OCI-LY1 (cell line): ENCODE measurements around the gene NUS1.
A peak's percentile ranks its signal among the peaks of the same experiment; 100 is the strongest.
"Not testable (repeated sequence)": the region's sequence is repeated elsewhere in the genome, so short reads cannot be mapped to it uniquely, and the experiment has no call there.

Experiments used
- H2AFZ ChIP-seq: fragments of 200-600 bp; sonication (generic), shearing (Covaris generic); 2 replicates; pipeline ENCODE4 v1.6.0; 2014; ENCODE audit warnings: antibody characterized with exemption, mild to moderate bottlenecking, low read length
- H3F3A ChIP-seq: fragments of 200-600 bp; sonication (generic), shearing (Covaris generic); 2 replicates; pipeline ENCODE4 v1.6.0; 2014; ENCODE audit warnings: mild to moderate bottlenecking, antibody characterized with exemption, low read length, moderate library complexity; ENCODE audit not compliant: insufficient read depth
- H3K27ac ChIP-seq: fragments of 200-600 bp; sonication (generic); 2 replicates; pipeline ENCODE4 v1.5.1; 2014; ENCODE audit warnings: low read length, mixed run types, mild to moderate bottlenecking, low read depth; ENCODE audit not compliant: poor library complexity, severe bottlenecking
- H3K27me3 ChIP-seq: fragments of 200-600 bp; sonication (generic); 2 replicates; pipeline ENCODE4 v1.6.0; 2014; ENCODE audit warnings: antibody characterized with exemption, mild to moderate bottlenecking, low read length, moderate library complexity; ENCODE audit not compliant: insufficient read depth
- H3K36me3 ChIP-seq: fragments of 200-600 bp; sonication (generic); 2 replicates; pipeline ENCODE4 v1.6.1; 2014; ENCODE audit warnings: mild to moderate bottlenecking, antibody characterized with exemption, low read length, moderate library complexity, mixed read lengths; ENCODE audit not compliant: insufficient read depth
- H3K4me1 ChIP-seq: fragments of 200-600 bp; sonication (generic); 2 replicates; pipeline ENCODE4 v1.5.1; 2014; ENCODE audit warnings: mild to moderate bottlenecking, low read length, moderate library complexity; ENCODE audit not compliant: insufficient read depth, severe bottlenecking
- H3K4me2 ChIP-seq: fragments of 200-600 bp; sonication (generic), shearing (Covaris generic); 2 replicates; pipeline ENCODE4 v1.6.1; 2014; ENCODE audit warnings: low read length
- H3K4me3 ChIP-seq: fragments of 200-600 bp; sonication (generic); 2 replicates; pipeline ENCODE4 v1.5.1; 2014; ENCODE audit warnings: low read length, low read depth, mild to moderate bottlenecking, mixed read lengths; ENCODE audit not compliant: poor library complexity, severe bottlenecking
- H3K79me2 ChIP-seq: fragments of 200-600 bp; shearing (Covaris generic); 2 replicates; pipeline ENCODE4 v1.6.1; 2016; ENCODE audit warnings: mixed run types, low read length, mixed read lengths; ENCODE audit not compliant: insufficient read depth
- H3K9ac ChIP-seq: fragments of 200-600 bp; sonication (generic), shearing (Covaris generic); 2 replicates; pipeline ENCODE4 v1.6.1; 2014; ENCODE audit warnings: mild to moderate bottlenecking, low read length, mixed read lengths
- H3K9me2 ChIP-seq: fragments of 200-600 bp; sonication (generic), shearing (Covaris generic); 2 replicates; pipeline ENCODE4 v1.6.1; 2014; ENCODE audit warnings: low read depth, mild to moderate bottlenecking, low read length, mixed read lengths
- H3K9me3 ChIP-seq: fragments of 200-600 bp; shearing (Covaris generic); 2 replicates; pipeline ENCODE4 v1.6.1; 2014; ENCODE audit warnings: low read length, mixed read lengths
- H4K20me1 ChIP-seq: fragments of 200-600 bp; sonication (generic), shearing (Covaris generic); 2 replicates; pipeline ENCODE4 v1.6.0; 2016; ENCODE audit warnings: mild to moderate bottlenecking, low read length; ENCODE audit not compliant: insufficient read depth
- EZH2 ChIP-seq: fragments of 200-600 bp; sonication (generic), shearing (Covaris generic); IDR thresholded peaks from 2 replicates; pipeline ENCODE4 v1.8.0; 2017; ENCODE audit warnings: borderline replicate concordance, mixed run types, mild to moderate bottlenecking, antibody characterized with exemption, low read length, moderate library complexity, mixed read lengths
- TF ChIP-seq, protein P1 (sequence below): fragments of 200-600 bp; sonication (generic), shearing (Covaris generic); IDR thresholded peaks from 2 replicates; pipeline ENCODE4 v1.5.1; 2017; ENCODE audit warnings: mild to moderate bottlenecking, antibody characterized with exemption, low read length, moderate library complexity, mixed read lengths

Gene NUS1

DNA sequence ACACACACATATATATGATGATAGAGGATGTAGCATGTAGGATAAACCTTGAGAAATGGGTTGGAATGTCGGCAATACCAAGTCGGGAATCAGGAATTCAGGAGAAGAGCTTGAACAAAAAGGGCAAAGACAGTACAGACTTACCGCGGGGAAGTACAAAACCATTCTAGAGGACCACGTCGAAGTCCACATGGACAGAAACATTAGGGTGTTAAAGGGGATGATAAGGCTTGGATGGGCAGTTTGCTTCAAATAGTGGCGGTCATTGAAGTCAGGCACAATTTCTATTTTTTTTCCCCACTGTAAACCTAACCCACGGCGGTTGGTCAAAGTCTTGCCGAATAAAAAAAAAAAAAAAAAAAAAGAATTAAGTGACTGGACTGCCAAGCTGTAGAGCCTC lies 766 bp upstream of the NUS1 start:
- H3F3A ChIP-seq = no peaks in the 10 kb centered on the region
- H3K36me3 ChIP-seq = peaks cover 20% of the 10 kb centered on the region
- H3K4me1 ChIP-seq = peaks cover 29% of the 10 kb centered on the region
- H3K4me3 ChIP-seq = peak overlapping the region; percentile 61
- peak overlapping the region; percentile 60 for H2AFZ ChIP-seq
- peak overlapping the region; percentile 63 for H3K9ac ChIP-seq
- H3K9me3 ChIP-seq = peaks cover 2% of the 10 kb centered on the region; the same call in 1 of the 2 replicates
- no peaks in the 10 kb centered on the region for H3K27me3 ChIP-seq
- H3K79me2 ChIP-seq = peaks cover 35% of the 10 kb centered on the region
- H3K9me2 ChIP-seq = no peaks in the 10 kb centered on the region
- no peak for TF ChIP-seq EZH2
- TF ChIP-seq, protein P1, sequence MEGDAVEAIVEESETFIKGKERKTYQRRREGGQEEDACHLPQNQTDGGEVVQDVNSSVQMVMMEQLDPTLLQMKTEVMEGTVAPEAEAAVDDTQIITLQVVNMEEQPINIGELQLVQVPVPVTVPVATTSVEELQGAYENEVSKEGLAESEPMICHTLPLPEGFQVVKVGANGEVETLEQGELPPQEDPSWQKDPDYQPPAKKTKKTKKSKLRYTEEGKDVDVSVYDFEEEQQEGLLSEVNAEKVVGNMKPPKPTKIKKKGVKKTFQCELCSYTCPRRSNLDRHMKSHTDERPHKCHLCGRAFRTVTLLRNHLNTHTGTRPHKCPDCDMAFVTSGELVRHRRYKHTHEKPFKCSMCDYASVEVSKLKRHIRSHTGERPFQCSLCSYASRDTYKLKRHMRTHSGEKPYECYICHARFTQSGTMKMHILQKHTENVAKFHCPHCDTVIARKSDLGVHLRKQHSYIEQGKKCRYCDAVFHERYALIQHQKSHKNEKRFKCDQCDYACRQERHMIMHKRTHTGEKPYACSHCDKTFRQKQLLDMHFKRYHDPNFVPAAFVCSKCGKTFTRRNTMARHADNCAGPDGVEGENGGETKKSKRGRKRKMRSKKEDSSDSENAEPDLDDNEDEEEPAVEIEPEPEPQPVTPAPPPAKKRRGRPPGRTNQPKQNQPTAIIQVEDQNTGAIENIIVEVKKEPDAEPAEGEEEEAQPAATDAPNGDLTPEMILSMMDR = no peak
- no peak overlapping the region for H3K27ac ChIP-seq
- H4K20me1 ChIP-seq = no peaks in the 10 kb centered on the region
- peak overlapping the region; percentile 71 for H3K4me2 ChIP-seq

GRCh38 chr6:117675658-117676301 lies 511 bp downstream of the NUS1 start:
- not testable (repeated sequence) for H2AFZ ChIP-seq, H3F3A ChIP-seq, H3K9me3 ChIP-seq, H3K27me3 ChIP-seq, H4K20me1 ChIP-seq, H3K27ac ChIP-seq, H3K9me2 ChIP-seq
- Histone ChIP-seq H3K9ac (peak overlapping the region; percentile 82), H3K79me2 (peaks cover 48% of the 10 kb centered on the region), H3K36me3 (peaks cover 32% of the 10 kb centered on the region), H3K4me2 (peak overlapping the region; percentile 76), H3K4me1 (peaks cover 33% of the 10 kb centered on the region), H3K4me3 (peak overlapping the region; percentile 61)

GRCh38 chr6:117676577-117677218 lies 1.4 kb downstream of the NUS1 start:
- Histone ChIP-seq H3F3A (no peaks in the 10 kb centered on the region), H3K36me3 (peaks cover 32% of the 10 kb centered on the region), H2AFZ (no peak overlapping the region), H3K27me3 (no peaks in the 10 kb centered on the region), H4K20me1 (no peaks in the 10 kb centered on the region), H3K4me3 (peak overlapping the region; percentile 61), H3K9me3 (no peaks in the 10 kb centered on the region), H3K9ac (no peak overlapping the region), H3K4me1 (peaks cover 33% of the 10 kb centered on the region), H3K4me2 (peak overlapping the region; percentile 76), H3K79me2 (peaks cover 57% of the 10 kb centered on the region), H3K9me2 (no peaks in the 10 kb centered on the region), H3K27ac (no peak overlapping the region)
- TF ChIP-seq EZH2 = no peak
- TF ChIP-seq, protein P1 = no peak
